H9 (cell line): ENCODE measurements around the gene TTC31. TPM values are rescaled to one million over a fixed set of nuclear protein-coding genes. Genes with fewer than 3 reads are reported as not detected.
"Not testable (repeated sequence)": the region's sequence is repeated elsewhere in the genome, so short reads cannot be mapped to it uniquely, and the experiment has no call there.

ENCODE experiments used
- DNase-seq: peaks from one replicate; pipeline ENCODE4 v3.0.0-alpha.2; 2017
- H2AFZ ChIP-seq: one replicate; pipeline ENCODE4 v1.6.1; 2013; ENCODE audit warnings: mild to moderate bottlenecking, low read length, control low read depth, moderate library complexity
- H2AK5ac ChIP-seq: 2 replicates; pipeline ENCODE4 v1.6.1; 2013; ENCODE audit warnings: low read length, control low read depth, mixed read lengths; ENCODE audit not compliant: insufficient read length
- H2BK120ac ChIP-seq: one replicate; pipeline ENCODE4 v1.6.1; 2013; ENCODE audit warnings: low read depth, mild to moderate bottlenecking, low read length, control low read depth, inconsistent platforms; ENCODE audit not compliant: poor library complexity, severe bottlenecking
- H2BK12ac ChIP-seq: 2 replicates; pipeline ENCODE4 v1.6.1; 2013; ENCODE audit warnings: low read length, control low read depth, mixed read lengths, low read depth; ENCODE audit not compliant: insufficient read length
- H2BK15ac ChIP-seq: 2 replicates; pipeline ENCODE4 v1.6.1; 2013; ENCODE audit warnings: low read depth, low read length, control low read depth
- H2BK20ac ChIP-seq: one replicate; pipeline ENCODE4 v1.6.1; 2013; ENCODE audit warnings: low read depth, mild to moderate bottlenecking, low read length, control low read depth, inconsistent platforms; ENCODE audit not compliant: poor library complexity, severe bottlenecking
- H2BK5ac ChIP-seq: 2 replicates; pipeline ENCODE4 v1.6.1; 2013; ENCODE audit warnings: low read length, control low read depth, mixed read lengths; ENCODE audit not compliant: insufficient read length
- H3K14ac ChIP-seq: 2 replicates; pipeline ENCODE4 v1.6.1; 2013; ENCODE audit warnings: low read length, control low read depth; ENCODE audit not compliant: insufficient read depth
- H3K18ac ChIP-seq: 2 replicates; pipeline ENCODE4 v1.6.1; 2013; ENCODE audit warnings: low read depth, mild to moderate bottlenecking, mixed read lengths, low read length, control low read depth; ENCODE audit not compliant: insufficient read length
- H3K23ac ChIP-seq: 2 replicates; pipeline ENCODE4 v1.6.1; 2013; ENCODE audit warnings: low read length, control low read depth, mixed read lengths, low read depth; ENCODE audit not compliant: insufficient read length
- H3K23me2 ChIP-seq: 2 replicates; pipeline ENCODE4 v1.6.1; 2013; ENCODE audit warnings: low read depth, mild to moderate bottlenecking, mixed read lengths, low read length, control low read depth; ENCODE audit not compliant: insufficient read length, poor library complexity, severe bottlenecking
- H3K27ac ChIP-seq: 2 replicates; pipeline ENCODE4 v1.5.1; 2013; ENCODE audit warnings: low read length, control low read depth, mixed read lengths, low read depth; ENCODE audit not compliant: insufficient read length
- H3K27me3 ChIP-seq: 2 replicates; pipeline ENCODE4 v1.6.1; 2013; ENCODE audit warnings: low read length, control low read depth, inconsistent platforms; ENCODE audit not compliant: insufficient read depth
- H3K4ac ChIP-seq: 2 replicates; pipeline ENCODE4 v1.6.1; 2013; ENCODE audit warnings: low read depth, mild to moderate bottlenecking, control low read depth, inconsistent platforms, low read length, moderate library complexity
- H3K4me1 ChIP-seq: 2 replicates; pipeline ENCODE4 v1.6.1; 2013; ENCODE audit warnings: low read length, control low read depth, inconsistent platforms; ENCODE audit not compliant: insufficient read depth
- H3K4me2 ChIP-seq: 2 replicates; pipeline ENCODE4 v1.6.1; 2013; ENCODE audit warnings: low read length, control low read depth, mixed read lengths; ENCODE audit not compliant: insufficient read length, insufficient read depth
- H3K56ac ChIP-seq: 2 replicates; pipeline ENCODE4 v1.6.1; 2013; ENCODE audit warnings: low read depth, mild to moderate bottlenecking, mixed read lengths, low read length, control low read depth; ENCODE audit not compliant: insufficient read length
- H3K79me1 ChIP-seq: 2 replicates; pipeline ENCODE4 v1.6.1; 2013; ENCODE audit warnings: low read depth, mild to moderate bottlenecking, moderate library complexity, low read length, control low read depth, inconsistent platforms; ENCODE audit not compliant: insufficient read depth, poor library complexity, severe bottlenecking
- H3K79me2 ChIP-seq: 2 replicates; pipeline ENCODE4 v1.6.1; 2013; ENCODE audit warnings: low read length, control low read depth, inconsistent platforms; ENCODE audit not compliant: insufficient read depth
- H3K9ac ChIP-seq: 2 replicates; pipeline ENCODE4 v1.6.1; 2013; ENCODE audit warnings: low read length, control low read depth, mixed read lengths; ENCODE audit not compliant: insufficient read length; ENCODE audit errors: extremely low read depth
- H3K9me3 ChIP-seq: one replicate; pipeline ENCODE4 v1.6.1; 2013; ENCODE audit warnings: low read depth, low read length, inconsistent platforms; ENCODE audit not compliant: control insufficient read depth
- H3T11ph ChIP-seq: one replicate; pipeline ENCODE4 v1.6.1; 2013; ENCODE audit warnings: mild to moderate bottlenecking, low read length, control low read depth, inconsistent platforms
- H4K20me1 ChIP-seq: one replicate; pipeline ENCODE4 v1.6.1; 2013; ENCODE audit not compliant: control insufficient read depth, insufficient read length, insufficient read depth
- H4K5ac ChIP-seq: 2 replicates; pipeline ENCODE4 v1.6.1; 2013; ENCODE audit warnings: low read depth, mild to moderate bottlenecking, mixed read lengths, low read length, control low read depth; ENCODE audit not compliant: insufficient read length
- H4K8ac ChIP-seq: replicated peaks from 2 replicates; pipeline ENCODE4 v1.6.1; 2013; ENCODE audit warnings: low read length, control low read depth, mixed read lengths, low read depth; ENCODE audit not compliant: insufficient read length
- H4K91ac ChIP-seq: 2 replicates; pipeline ENCODE4 v1.6.1; 2013; ENCODE audit warnings: low read depth, mild to moderate bottlenecking, moderate library complexity, mixed read lengths, low read length, control low read depth; ENCODE audit not compliant: insufficient read length
- H3K27ac Mint-ChIP-seq, 3 experiments: 2 replicates in 2 of 3; 3 replicates in 1 of 3; pipeline ENCODE4 v1.8.0; 2020 to 2021; ENCODE audit warnings: mixed read lengths in 3 of 3, mild to moderate bottlenecking in 1 of 3, moderate library complexity in 1 of 3
- H3K27me3 Mint-ChIP-seq: 2 replicates; pipeline ENCODE4 v1.8.0; 2021; ENCODE audit warnings: low read depth, mild to moderate bottlenecking, moderate library complexity, mixed read lengths
- H3K36me3 Mint-ChIP-seq, 3 experiments: 2 replicates in 2 of 3; 3 replicates in 1 of 3; pipeline ENCODE4 v1.8.0; 2020 to 2021; ENCODE audit warnings: low read depth in 3 of 3, mixed read lengths in 3 of 3; ENCODE audit not compliant: insufficient read depth in 1 of 3
- H3K4me1 Mint-ChIP-seq, 2 experiments: 2 replicates each; pipeline ENCODE4 v1.8.0; 2020; ENCODE audit warnings: mixed read lengths in 2 of 2
- H3K4me3 Mint-ChIP-seq, 2 experiments: 2 replicates in 1 of 2; 3 replicates in 1 of 2; pipeline ENCODE4 v1.8.0; 2020 to 2021; ENCODE audit warnings: mild to moderate bottlenecking in 2 of 2, mixed read lengths in 2 of 2, moderate library complexity in 1 of 2
- H3K9me3 Mint-ChIP-seq, 2 experiments: 2 replicates in 1 of 2; 3 replicates in 1 of 2; pipeline ENCODE4 v1.8.0; 2020; ENCODE audit warnings: mild to moderate bottlenecking in 2 of 2, mixed read lengths in 2 of 2, moderate library complexity in 1 of 2
- WGBS: extraction: QIAGEN DNeasy Blood & Tissue Kit; methylation state at CpG from one replicate; pipeline ENCODE4 v1.1.7; 2013; ENCODE audit warnings: missing lambda C conversion rate, low lambda C conversion rate, mixed read lengths; ENCODE audit not compliant: insufficient read length; ENCODE audit errors: extremely low coverage; 5-methylcytosine and 5-hydroxymethylcytosine counted together
- total RNA-seq: library from RNA; stranded (reverse); gene quantifications from 2 replicates; pipeline ENCODE4 v1.2.1, GENCODE V29; 2021
- TF ChIP-seq, protein P1 (sequence below): fragments of 200-600 bp; sonication (generic); conservative IDR thresholded peaks from 3 replicates; pipeline ENCODE4 v1.8.0; 2021; ENCODE audit warnings: antibody characterized with exemption, mild to moderate bottlenecking

TTC31 gene
- total RNA-seq, 1 experiment from 2014 or later = 33.3 TPM

DNA sequence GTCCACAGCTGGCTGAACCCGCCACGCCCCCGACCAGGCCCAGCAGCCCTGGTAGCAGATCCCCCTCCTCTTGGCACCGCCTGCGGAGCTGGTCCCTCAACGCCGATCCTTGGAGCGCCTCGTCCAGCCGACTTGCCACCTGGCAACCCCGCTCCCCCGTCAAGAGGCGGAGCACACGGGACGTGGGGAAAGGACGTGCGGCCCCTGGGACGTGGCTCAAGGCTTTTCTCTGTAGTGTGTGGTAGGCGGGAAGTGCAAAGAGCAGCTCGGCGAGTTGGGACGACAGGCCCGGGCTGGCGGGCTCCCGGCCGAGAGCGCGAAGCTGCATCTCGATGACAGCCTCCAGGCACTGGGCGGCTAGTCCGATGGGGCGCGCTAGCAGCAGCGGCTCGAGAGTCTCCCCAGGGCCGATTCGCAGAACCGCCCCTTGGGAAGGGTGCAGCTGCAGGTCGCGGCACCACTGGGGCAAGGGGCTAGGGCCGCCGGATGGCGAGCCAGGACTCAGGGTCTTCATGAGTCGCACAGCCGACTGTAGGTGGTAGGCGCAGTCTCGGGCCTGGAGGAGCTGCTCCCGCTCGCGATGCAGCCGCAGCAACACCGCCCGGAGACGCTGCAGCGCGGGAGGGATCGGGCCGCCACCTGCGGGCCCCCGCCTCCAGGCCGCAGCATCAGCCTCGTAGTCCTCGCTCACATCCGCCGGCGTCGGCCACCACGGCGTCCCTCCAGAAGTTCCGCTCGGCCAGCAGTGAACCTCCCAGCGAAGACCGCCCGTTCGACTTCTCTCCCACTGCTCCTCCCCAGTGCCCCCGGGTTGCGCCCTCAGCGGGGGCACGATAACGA is 700 bp upstream of the TTC31 start:
- WGBS = no CpG with 5 or more reads among the region's 80 CpGs
- Histone ChIP-seq H3K14ac (peak overlapping the region; percentile 87), H3K23ac (no peak overlapping the region), H3K4ac (no peak overlapping the region), H2BK15ac (no peak overlapping the region), H3K56ac (no peak overlapping the region), H2AK5ac (no peak overlapping the region), H3K9ac (peak overlapping the region; percentile 41), H3K9me3 (no peaks in the 10 kb centered on the region), H2BK5ac (no peak overlapping the region), H4K5ac (no peak overlapping the region), H2BK120ac (no peak overlapping the region), H3K4me1 (no peaks in the 10 kb centered on the region), H2BK20ac (no peak overlapping the region), H3T11ph (no peak overlapping the region), H4K20me1 (no peaks in the 10 kb centered on the region), H3K23me2 (peaks cover 8% of the 10 kb centered on the region), H3K79me1 (no peaks in the 10 kb centered on the region), H3K4me2 (peak overlapping the region; percentile 81), H2BK12ac (no peak overlapping the region), H3K79me2 (no peaks in the 10 kb centered on the region), H2AFZ (no peak overlapping the region), H4K91ac (no peak overlapping the region), H3K27me3 (no peaks in the 10 kb centered on the region), H3K27ac (no peak overlapping the region), H4K8ac (no peak overlapping the region), H3K18ac (peak overlapping the region; percentile 78)
- TF ChIP-seq, protein P1, sequence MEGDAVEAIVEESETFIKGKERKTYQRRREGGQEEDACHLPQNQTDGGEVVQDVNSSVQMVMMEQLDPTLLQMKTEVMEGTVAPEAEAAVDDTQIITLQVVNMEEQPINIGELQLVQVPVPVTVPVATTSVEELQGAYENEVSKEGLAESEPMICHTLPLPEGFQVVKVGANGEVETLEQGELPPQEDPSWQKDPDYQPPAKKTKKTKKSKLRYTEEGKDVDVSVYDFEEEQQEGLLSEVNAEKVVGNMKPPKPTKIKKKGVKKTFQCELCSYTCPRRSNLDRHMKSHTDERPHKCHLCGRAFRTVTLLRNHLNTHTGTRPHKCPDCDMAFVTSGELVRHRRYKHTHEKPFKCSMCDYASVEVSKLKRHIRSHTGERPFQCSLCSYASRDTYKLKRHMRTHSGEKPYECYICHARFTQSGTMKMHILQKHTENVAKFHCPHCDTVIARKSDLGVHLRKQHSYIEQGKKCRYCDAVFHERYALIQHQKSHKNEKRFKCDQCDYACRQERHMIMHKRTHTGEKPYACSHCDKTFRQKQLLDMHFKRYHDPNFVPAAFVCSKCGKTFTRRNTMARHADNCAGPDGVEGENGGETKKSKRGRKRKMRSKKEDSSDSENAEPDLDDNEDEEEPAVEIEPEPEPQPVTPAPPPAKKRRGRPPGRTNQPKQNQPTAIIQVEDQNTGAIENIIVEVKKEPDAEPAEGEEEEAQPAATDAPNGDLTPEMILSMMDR = no peak
- no peaks in the 10 kb centered on the region for H3K27me3 Mint-ChIP-seq
- no peaks in the 10 kb centered on the region for H3K9me3 Mint-ChIP-seq
- H3K4me1 Mint-ChIP-seq = peaks cover 9 to 13% of the 10 kb centered on the region in 2 experiments
- H3K27ac Mint-ChIP-seq = peak overlapping the region; percentile 99 to 100 (median 99); a peak in 6 of 7 replicates
- peak overlapping the region; percentile 100 for H3K4me3 Mint-ChIP-seq
- peaks cover 7 to 44% (median 41%) of the 10 kb centered on the region in 3 experiments for H3K36me3 Mint-ChIP-seq
- DNase-seq = no peak

DNA sequence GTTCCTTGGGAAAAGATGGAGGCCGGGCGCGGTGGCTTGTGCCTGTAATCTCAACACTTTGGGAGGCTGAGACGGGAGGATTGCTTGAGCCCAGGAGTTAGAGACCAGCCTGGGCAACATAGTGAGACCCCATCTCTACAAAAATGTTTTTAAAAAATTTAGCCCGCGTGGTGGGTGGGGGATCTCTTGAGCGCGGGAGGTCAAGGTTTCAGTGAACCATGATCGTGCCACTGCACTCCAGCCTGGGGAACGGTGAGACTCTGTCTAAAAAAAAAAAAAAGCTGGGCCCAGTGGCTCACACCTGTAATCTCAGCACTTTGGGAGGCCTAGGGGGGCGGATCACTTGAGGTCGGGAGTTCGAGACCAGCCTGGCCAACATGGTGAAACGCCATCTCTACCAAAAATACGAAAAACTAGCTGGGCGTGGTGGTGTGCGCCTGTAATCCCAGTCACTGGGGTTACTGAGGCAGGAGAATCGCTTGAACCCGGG is 839 bp downstream of the TTC31 start:
- H3K79me1 ChIP-seq, H3K23me2 ChIP-seq, H2AFZ ChIP-seq, H3K4me1 ChIP-seq, H4K91ac ChIP-seq, H2BK12ac ChIP-seq, H3K4ac ChIP-seq, H2BK120ac ChIP-seq, H3K9me3 Mint-ChIP-seq, H3K18ac ChIP-seq, H3K27ac ChIP-seq, H2BK5ac ChIP-seq, H3K9me3 ChIP-seq, H3K27me3 ChIP-seq, H3K23ac ChIP-seq, DNase-seq, H2BK20ac ChIP-seq, H3K79me2 ChIP-seq, H4K5ac ChIP-seq, H4K8ac ChIP-seq, H3K56ac ChIP-seq, H3K27me3 Mint-ChIP-seq, H2AK5ac ChIP-seq, H2BK15ac ChIP-seq, H3T11ph ChIP-seq, H3K14ac ChIP-seq, H4K20me1 ChIP-seq: not testable (repeated sequence)
- Mint-ChIP-seq H3K27ac (peak overlapping the region in 2 of 3 experiments; percentile 99; a peak in 4 of 7 replicates), H3K4me3 (peak overlapping the region; percentile 100), H3K36me3 (peaks cover 4 to 46% (median 35%) of the 10 kb centered on the region in 3 experiments), H3K4me1 (peaks cover 9 to 13% of the 10 kb centered on the region in 2 experiments)
- no CpG with 5 or more reads among the region's 19 CpGs for WGBS
- peak overlapping the region; percentile 30 for H3K9ac ChIP-seq
- H3K4me2 ChIP-seq = peak overlapping the region; percentile 81
